ENCODE data around the gene CFB. TPM values are rescaled to one million over a fixed set of nuclear protein-coding genes. Genes with fewer than 3 reads are reported as not detected.
"Not testable (repeated sequence)": the region's sequence is repeated elsewhere in the genome, so short reads cannot be mapped to it uniquely, and the experiment has no call there.

The CFB gene
- total RNA-seq, 1 donor from 2014 or later = not detected

- no peaks in the 10 kb centered on the region for H3K9me3 Mint-ChIP-seq
- peaks cover 3% of the 10 kb centered on the region for H3K27me3 Mint-ChIP-seq
- DNase-seq (no peak), ATAC-seq (ENCODE audit: low read depth) (no peak)
- TF ChIP-seq CTCF (IDR thresholded peaks at IDR 0.05) = no peak
- no peaks in the 10 kb centered on the region for H3K36me3 Mint-ChIP-seq (ENCODE audit: low read depth)
- CTCF ChIA-PET = no interaction called here
- H3K27ac Mint-ChIP-seq = no peak overlapping the region
- H3K4me1 Mint-ChIP-seq = peaks cover 16% of the 10 kb centered on the region
- intact Hi-C loops (cut with micrococcal nuclease) = no loop called here
- POLR2A ChIA-PET = interaction anchor here (0.5 to 0.9 kb wide), 6 partner anchors 11 to 1379 kb away, joined by 3 to 6 read pairs (median 4); partner anchors contain the start of gene ABHD16A
- H3K4me3 Mint-ChIP-seq = no peak overlapping the region
Measured at GRCh38 chr6:31907158-31907813, 38.6 kb upstream of the CFB start.

GRCh38 chr6:31908255-31908654 is 37.6 kb upstream of the CFB start:
- H3K4me3 Mint-ChIP-seq; H3K9me3 Mint-ChIP-seq; H3K36me3 Mint-ChIP-seq (ENCODE audit: low read depth): not testable (repeated sequence)

GRCh38 chr6:31908791-31909190 is 37.1 kb upstream of the CFB start:
- Mint-ChIP-seq H3K27me3 (peaks cover 4% of the 10 kb centered on the region), H3K4me1 (peaks cover 8% of the 10 kb centered on the region), H3K4me3 (no peak overlapping the region), H3K9me3 (no peaks in the 10 kb centered on the region), H3K27ac (no peak overlapping the region), H3K36me3 (ENCODE audit: low read depth) (no peaks in the 10 kb centered on the region)
- TF ChIP-seq CTCF (IDR thresholded peaks at IDR 0.05) = no peak
- ATAC-seq (ENCODE audit: low read depth) = peak; percentile 49
- DNase-seq = no peak
- intact Hi-C loops (cut with micrococcal nuclease) = no loop called here
- ChIA-PET POLR2A (interaction anchor here (1.5 kb wide), 1 partner anchor 11 kb away, joined by 8 read pairs; the partner anchor contains the start of gene EHMT2), CTCF (interaction anchor here (0.8 kb wide), 1 partner anchor 44 kb away, joined by 3 read pairs; no protein-coding TSS in a partner anchor)

More at GRCh38 chr6:31908255-31908654, 37.6 kb upstream of the CFB start:
- ATAC-seq (ENCODE audit: low read depth); intact Hi-C loops (cut with micrococcal nuclease); H3K27me3 Mint-ChIP-seq; DNase-seq; H3K27ac Mint-ChIP-seq; CTCF ChIA-PET; H3K4me1 Mint-ChIP-seq: not testable (repeated sequence)
- POLR2A ChIA-PET = interaction anchor here (0.6 to 1.5 kb wide), 4 partner anchors 10 to 576 kb away, joined by 3 to 8 read pairs (median 4); partner anchors contain the start of gene EHMT2

- H3K27ac Mint-ChIP-seq; ATAC-seq (ENCODE audit: low read depth); H3K9me3 Mint-ChIP-seq; H3K4me1 Mint-ChIP-seq; DNase-seq; intact Hi-C loops (cut with micrococcal nuclease); H3K27me3 Mint-ChIP-seq; H3K4me3 Mint-ChIP-seq; H3K36me3 Mint-ChIP-seq (ENCODE audit: low read depth): not testable (repeated sequence)
- CTCF ChIA-PET = interaction anchor here (0.8 kb wide), 1 partner anchor 43 kb away, joined by 3 read pairs; no protein-coding TSS in a partner anchor
- POLR2A ChIA-PET = interaction anchor here (0.7 to 1.5 kb wide), 2 partner anchors 11 to 46 kb away, joined by 4 to 8 read pairs; partner anchors contain the start of gene EHMT2
Measured at GRCh38 chr6:31909298-31909697, 36.6 kb upstream of the CFB start.

GRCh38 chr6:31911826-31912585 is 33.9 kb upstream of the CFB start:
- Mint-ChIP-seq H3K36me3 (ENCODE audit: low read depth) (no peaks in the 10 kb centered on the region), H3K4me3 (no peak overlapping the region), H3K9me3 (no peaks in the 10 kb centered on the region), H3K27ac (no peak overlapping the region), H3K27me3 (peaks cover 4% of the 10 kb centered on the region), H3K4me1 (peaks cover 8% of the 10 kb centered on the region)
- intact Hi-C loops (cut with micrococcal nuclease) = no loop called here
- DNase-seq (no peak), ATAC-seq (ENCODE audit: low read depth) (no peak)
- ChIA-PET CTCF (interaction anchor here (0.6 kb wide), 1 partner anchor 55 kb away, joined by 3 read pairs; no protein-coding TSS in a partner anchor), POLR2A (no interaction called here)
- TF ChIP-seq CTCF (IDR thresholded peaks at IDR 0.05) = no peak

GRCh38 chr6:31915351-31915750 is 30.5 kb upstream of the CFB start:
- Mint-ChIP-seq H3K4me3 (no peak overlapping the region), H3K27me3 (peaks cover 3% of the 10 kb centered on the region), H3K27ac (no peak overlapping the region), H3K36me3 (ENCODE audit: low read depth) (no peaks in the 10 kb centered on the region), H3K9me3 (no peaks in the 10 kb centered on the region), H3K4me1 (peaks cover 2% of the 10 kb centered on the region)
- ChIA-PET CTCF (no interaction called here), POLR2A (interaction anchor here (1.2 kb wide), 1 partner anchor 19 kb away, joined by 3 read pairs; no protein-coding TSS in a partner anchor)
- intact Hi-C loops (cut with micrococcal nuclease) = no loop called here
- no peak for TF ChIP-seq CTCF (IDR thresholded peaks at IDR 0.05)
- no peak for ATAC-seq (ENCODE audit: low read depth)
- no peak for DNase-seq

All from activated B cell treated with CpG ODN at 0.5 μM for 24 hours (primary cell).